Measurements from ENCODE around the gene INHBB.
"Not testable (repeated sequence)": the region's sequence is repeated elsewhere in the genome, so short reads cannot be mapped to it uniquely, and the experiment has no call there.

INHBB gene

GRCh38 chr2:120346026-120346666 lies at the start of gene INHBB:
Gene INHBB, plus strand, starts transcription at chr2:120346136. Its CDS starts 53 bp downstream, at chr2:120346189.
- DNase-seq, result no peak

GRCh38 chr2:120298173-120298835 lies 47.6 kb upstream of the INHBB start:
- peak; percentile 44 for DNase-seq

GRCh38 chr2:120299004-120299403 lies 46.9 kb upstream of the INHBB start:
- DNase-seq, result no peak

- no peak for DNase-seq
Measured at GRCh38 chr2:120299561-120299960, 46.4 kb upstream of the INHBB start.

GRCh38 chr2:120300385-120300784 lies 45.6 kb upstream of the INHBB start:
- DNase-seq, result no peak

- peak; percentile 61 for DNase-seq
Measured at GRCh38 chr2:120301284-120301683, 44.7 kb upstream of the INHBB start.

GRCh38 chr2:120302301-120302700 lies 43.6 kb upstream of the INHBB start:
- no peak for DNase-seq

- no peak for DNase-seq
Measured at GRCh38 chr2:120303177-120303576, 42.8 kb upstream of the INHBB start.

- no peak for DNase-seq
Measured at GRCh38 chr2:120305296-120305695, 40.6 kb upstream of the INHBB start.

- no peak for DNase-seq
Measured at GRCh38 chr2:120305937-120306490, 39.9 kb upstream of the INHBB start.

GRCh38 chr2:120307482-120307881 lies 38.5 kb upstream of the INHBB start:
- no peak for DNase-seq

- DNase-seq, result no peak
Measured at GRCh38 chr2:120308038-120308910, 37.7 kb upstream of the INHBB start.

GRCh38 chr2:120310136-120310535 lies 35.8 kb upstream of the INHBB start:
- no peak for DNase-seq

GRCh38 chr2:120310841-120311240 lies 35.1 kb upstream of the INHBB start:
- not testable (repeated sequence) for DNase-seq

GRCh38 chr2:120312076-120312475 lies 33.9 kb upstream of the INHBB start:
- no peak for DNase-seq

GRCh38 chr2:120312860-120313694 lies 32.9 kb upstream of the INHBB start:
- peak; percentile 79 for DNase-seq

GRCh38 chr2:120313695-120314615 lies 32.0 kb upstream of the INHBB start:
- DNase-seq, result no peak

GRCh38 chr2:120314690-120315366 lies 31.1 kb upstream of the INHBB start:
- no peak for DNase-seq

- DNase-seq, result no peak
Measured at GRCh38 chr2:120315367-120316033, 30.4 kb upstream of the INHBB start.

- no peak for DNase-seq
Measured at GRCh38 chr2:120316071-120316470, 29.9 kb upstream of the INHBB start.
